Mammary epithelial cell (primary cell): ENCODE data around the gene SMIM5.

Experiments used
- EZH2 ChIP-seq: IDR thresholded peaks from 2 replicates; pipeline ENCODE4 v1.6.1; 2012; ENCODE audit warnings: low read length, inconsistent platforms, borderline replicate concordance
- TF ChIP-seq, protein P1 (sequence below), 2 donors: IDR thresholded peaks in 1 of 2; conservative IDR thresholded peaks in 1 of 2; 2 replicates each; pipeline ENCODE4 v1.5.1; 2011 to 2012; ENCODE audit warnings: inconsistent platforms in 2 of 2, low read length in 2 of 2, mild to moderate bottlenecking in 2 of 2, control low read depth in 1 of 2, low read depth in 1 of 2; ENCODE audit not compliant: insufficient read depth in 1 of 2; ENCODE audit errors: extremely low read depth in 1 of 2

DNA sequence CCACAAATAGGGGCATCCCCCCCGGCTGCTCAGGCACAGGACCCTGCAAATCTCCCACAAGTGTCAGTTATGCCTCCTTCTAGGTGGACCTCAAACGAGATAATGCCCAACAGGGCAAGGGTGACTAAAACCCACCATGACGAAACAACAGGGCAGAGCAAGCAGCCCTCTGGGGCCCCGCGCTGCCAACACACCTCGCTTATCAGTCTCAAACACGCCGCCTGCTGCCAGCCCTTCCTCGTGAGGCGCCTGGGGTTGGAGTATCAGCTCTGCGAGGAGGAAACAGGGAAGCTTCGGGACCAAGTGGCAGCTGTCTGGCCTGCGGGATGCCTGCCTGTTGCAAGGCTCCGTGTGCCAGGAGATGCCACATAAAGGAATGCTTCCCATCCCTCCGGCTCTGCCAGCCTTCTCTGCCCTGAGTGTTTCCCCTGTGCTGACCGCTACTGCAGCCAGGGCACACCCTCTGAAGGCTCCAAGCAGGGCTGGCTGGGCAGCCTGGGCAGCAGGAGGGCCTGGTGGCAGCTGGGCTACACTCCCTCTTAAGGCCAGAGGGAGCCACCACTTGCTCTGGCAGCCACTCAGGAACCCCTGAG lies 2.5 kb downstream of the SMIM5 start:
- TF ChIP-seq, protein P1, sequence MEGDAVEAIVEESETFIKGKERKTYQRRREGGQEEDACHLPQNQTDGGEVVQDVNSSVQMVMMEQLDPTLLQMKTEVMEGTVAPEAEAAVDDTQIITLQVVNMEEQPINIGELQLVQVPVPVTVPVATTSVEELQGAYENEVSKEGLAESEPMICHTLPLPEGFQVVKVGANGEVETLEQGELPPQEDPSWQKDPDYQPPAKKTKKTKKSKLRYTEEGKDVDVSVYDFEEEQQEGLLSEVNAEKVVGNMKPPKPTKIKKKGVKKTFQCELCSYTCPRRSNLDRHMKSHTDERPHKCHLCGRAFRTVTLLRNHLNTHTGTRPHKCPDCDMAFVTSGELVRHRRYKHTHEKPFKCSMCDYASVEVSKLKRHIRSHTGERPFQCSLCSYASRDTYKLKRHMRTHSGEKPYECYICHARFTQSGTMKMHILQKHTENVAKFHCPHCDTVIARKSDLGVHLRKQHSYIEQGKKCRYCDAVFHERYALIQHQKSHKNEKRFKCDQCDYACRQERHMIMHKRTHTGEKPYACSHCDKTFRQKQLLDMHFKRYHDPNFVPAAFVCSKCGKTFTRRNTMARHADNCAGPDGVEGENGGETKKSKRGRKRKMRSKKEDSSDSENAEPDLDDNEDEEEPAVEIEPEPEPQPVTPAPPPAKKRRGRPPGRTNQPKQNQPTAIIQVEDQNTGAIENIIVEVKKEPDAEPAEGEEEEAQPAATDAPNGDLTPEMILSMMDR (conservative IDR thresholded peaks at IDR 0.05 in 1 of 2, IDR thresholded peaks at IDR 0.05 in 1 of 2; ENCODE audit: extremely low read depth in 1 of 2, insufficient read depth in 1 of 2, low read depth in 1 of 2, low read length in 2 of 2): no peak
- TF ChIP-seq EZH2: no peak
